ENCODE data around the gene SCTR. TPM values are rescaled to one million over a fixed set of nuclear protein-coding genes. Genes with fewer than 3 reads are reported as not detected.

Gene SCTR
- polyA plus RNA-seq, 3 donors: not detected

GRCh38 chr2:119490106-119490505 is 34.2 kb downstream of the SCTR start:
- peaks cover 3 to 11% (median 9%) of the 10 kb centered on the region in 3 donors for H3K27me3 Mint-ChIP-seq (ENCODE audit: low read depth in 3 of 3)
- Histone ChIP-seq H3K4me1 (ENCODE audit: control insufficient read depth in 1 of 2, insufficient read depth in 2 of 2, low read length in 2 of 2) (no peaks in the 10 kb centered on the region), H3K4me2 (replicated peaks; ENCODE audit: extremely low read depth, low read length, poor library complexity, severe bottlenecking) (no peak overlapping the region), H3K27me3 (ENCODE audit: control insufficient read depth in 2 of 2, insufficient read depth in 2 of 2, low read length in 2 of 2) (no peaks in the 10 kb centered on the region), H3K9ac (ENCODE audit: insufficient read depth, low read length, poor library complexity, severe bottlenecking) (no peak overlapping the region), H3K36me3 (replicated peaks in 1 of 2; ENCODE audit: control insufficient read depth in 1 of 2, insufficient read depth in 2 of 2, low read length in 2 of 2) (no peaks in the 10 kb centered on the region), H4K20me1 (ENCODE audit: insufficient read depth, low read length) (no peaks in the 10 kb centered on the region), H3K27ac (ENCODE audit: low read depth in 1 of 2, low read length in 2 of 2) (no peak overlapping the region), H2AFZ (ENCODE audit: insufficient read depth, low read depth, low read length, poor library complexity, severe bottlenecking) (no peak overlapping the region), H3K79me2 (ENCODE audit: insufficient read depth, low read length) (no peaks in the 10 kb centered on the region), H3K9me3 (replicated peaks in 1 of 2; ENCODE audit: control insufficient read depth in 1 of 2, insufficient read depth in 1 of 2, low read length in 2 of 2) (no peaks in the 10 kb centered on the region), H3K4me3 (replicated peaks in 1 of 3; ENCODE audit: low read depth in 2 of 3, low read length in 3 of 3) (no peak overlapping the region)
- DNase-seq: no peak
- no peaks in the 10 kb centered on the region for H3K9me3 Mint-ChIP-seq
- intact Hi-C loops (cut with micrococcal nuclease): no loop called here
- H3K4me1 Mint-ChIP-seq: no peaks in the 10 kb centered on the region
- H3K27ac Mint-ChIP-seq: no peak overlapping the region
- 92% methylated on average over 8 of the region's 8 CpGs for WGBS (ENCODE audit: insufficient coverage)
- no peak for TF ChIP-seq CTCF (IDR thresholded peaks at IDR 0.05)
- H3K4me3 Mint-ChIP-seq: no peak overlapping the region
- H3K36me3 Mint-ChIP-seq: no peaks in the 10 kb centered on the region

GRCh38 chr2:119489232-119489952 is 34.9 kb downstream of the SCTR start:
- H3K4me3 Mint-ChIP-seq: no peak overlapping the region
- no peak overlapping the region for H3K9ac ChIP-seq (ENCODE audit: insufficient read depth, low read length, poor library complexity, severe bottlenecking)
- WGBS (ENCODE audit: insufficient coverage): 95% methylated on average over 7 of the region's 10 CpGs
- no peaks in the 10 kb centered on the region for H3K79me2 ChIP-seq (ENCODE audit: insufficient read depth, low read length)
- no peaks in the 10 kb centered on the region for H3K36me3 ChIP-seq (replicated peaks in 1 of 2; ENCODE audit: control insufficient read depth in 1 of 2, insufficient read depth in 2 of 2, low read length in 2 of 2)
- H2AFZ ChIP-seq (ENCODE audit: insufficient read depth, low read depth, low read length, poor library complexity, severe bottlenecking): no peak overlapping the region
- H3K4me1 Mint-ChIP-seq: no peaks in the 10 kb centered on the region
- H3K9me3 ChIP-seq (replicated peaks in 1 of 2; ENCODE audit: control insufficient read depth in 1 of 2, insufficient read depth in 1 of 2, low read length in 2 of 2): no peaks in the 10 kb centered on the region
- peaks cover 3 to 12% (median 9%) of the 10 kb centered on the region in 3 donors for H3K27me3 Mint-ChIP-seq (ENCODE audit: low read depth in 3 of 3)
- no peaks in the 10 kb centered on the region for H3K27me3 ChIP-seq (ENCODE audit: control insufficient read depth in 2 of 2, insufficient read depth in 2 of 2, low read length in 2 of 2)
- no peak for DNase-seq
- no peaks in the 10 kb centered on the region for H3K36me3 Mint-ChIP-seq
- H3K4me2 ChIP-seq (replicated peaks; ENCODE audit: extremely low read depth, low read length, poor library complexity, severe bottlenecking): no peak overlapping the region
- no peak for TF ChIP-seq CTCF (IDR thresholded peaks at IDR 0.05)
- H3K27ac Mint-ChIP-seq: no peak overlapping the region
- H4K20me1 ChIP-seq (ENCODE audit: insufficient read depth, low read length): no peaks in the 10 kb centered on the region
- intact Hi-C loops (cut with micrococcal nuclease): no loop called here
- H3K9me3 Mint-ChIP-seq: no peaks in the 10 kb centered on the region
- H3K4me3 ChIP-seq (replicated peaks in 1 of 3; ENCODE audit: low read depth in 2 of 3, low read length in 3 of 3): no peak overlapping the region
- no peak overlapping the region for H3K27ac ChIP-seq (ENCODE audit: low read depth in 1 of 2, low read length in 2 of 2)
- H3K4me1 ChIP-seq (ENCODE audit: control insufficient read depth in 1 of 2, insufficient read depth in 2 of 2, low read length in 2 of 2): no peaks in the 10 kb centered on the region

Measured in CD14-positive monocyte (primary cell).